RPMI8226 (cell line): Measurements from ENCODE around the gene ETV7.

ENCODE experiments used
- DNase-seq: peaks from one replicate; pipeline ENCODE4 v3.0.0-alpha.2; 2015

Gene ETV7

GRCh38 chr6:36337814-36338213 lies 49.7 kb downstream of the ETV7 start:
- peak; percentile 73 for DNase-seq

- peak; percentile 48 for DNase-seq
Observed at GRCh38 chr6:36336779-36337241, 50.7 kb downstream of the ETV7 start, which contains the start of gene BNIP5. Gene BNIP5, minus strand, starts transcription at chr6:36336888. Its CDS starts 6,198 bp downstream, at chr6:36330690.

GRCh38 chr6:36336208-36336710 lies 51.2 kb downstream of the ETV7 start:
- DNase-seq, result no peak

- DNase-seq, result no peak
Observed at GRCh38 chr6:36335465-36336207, 51.8 kb downstream of the ETV7 start.

- DNase-seq, result peak; percentile 25
Observed at GRCh38 chr6:36334832-36335459, 52.5 kb downstream of the ETV7 start.

- no peak for DNase-seq
Observed at GRCh38 chr6:36333931-36334725, 53.3 kb downstream of the ETV7 start.

GRCh38 chr6:36333171-36333895 lies 54.1 kb downstream of the ETV7 start:
- no peak for DNase-seq

GRCh38 chr6:36331381-36331780 lies 56.1 kb downstream of the ETV7 start:
- no peak for DNase-seq

GRCh38 chr6:36330366-36330765 lies 57.1 kb downstream of the ETV7 start:
- DNase-seq, result no peak

- DNase-seq, result no peak
Observed at GRCh38 chr6:36329798-36330291, 57.6 kb downstream of the ETV7 start.

- no peak for DNase-seq
Observed at GRCh38 chr6:36328600-36328999, 58.9 kb downstream of the ETV7 start.

GRCh38 chr6:36327919-36328236 lies 59.6 kb downstream of the ETV7 start:
- DNase-seq, result no peak

- no peak for DNase-seq
Observed at GRCh38 chr6:36327226-36327918, 60.1 kb downstream of the ETV7 start.

GRCh38 chr6:36326356-36326995 lies 61.0 kb downstream of the ETV7 start:
- no peak for DNase-seq

- no peak for DNase-seq
Observed at GRCh38 chr6:36324715-36325114, 62.8 kb downstream of the ETV7 start.

GRCh38 chr6:36324191-36324590 lies 63.3 kb downstream of the ETV7 start:
- no peak for DNase-seq

GRCh38 chr6:36323062-36323461 lies 64.4 kb downstream of the ETV7 start:
- peak; percentile 26 for DNase-seq

- DNase-seq, result no peak
Observed at GRCh38 chr6:36322591-36322990, 64.9 kb downstream of the ETV7 start.

GRCh38 chr6:36320475-36320874 lies 67.0 kb downstream of the ETV7 start:
- DNase-seq, result no peak

- DNase-seq, result no peak
Observed at GRCh38 chr6:36319821-36320220, 67.6 kb downstream of the ETV7 start.

GRCh38 chr6:36319436-36319762 lies 68.1 kb downstream of the ETV7 start:
- peak; percentile 88 for DNase-seq
